DND-41 (cell line): ENCODE results near the gene PEA15.

Source experiments
- ATAC-seq: fragments of 200-7000 bp; cut with Tn5 transposase; 3 replicates; pipeline ENCODE4 v1.9.1; 2021; ENCODE audit warnings: low read depth; ENCODE audit not compliant: insufficient read depth
- DNase-seq: peaks from one replicate; pipeline ENCODE4 v3.0.0-alpha.2; 2020
- H2AFZ ChIP-seq: 2 replicates; pipeline ENCODE4 v1.6.0; 2012; ENCODE audit warnings: low read depth, low read length
- H3K27ac ChIP-seq: 2 replicates; pipeline ENCODE4 v1.5.1; 2012; ENCODE audit warnings: low read length, inconsistent platforms
- H3K27me3 ChIP-seq: fragments of 200-600 bp; sonication (generic); 2 replicates; pipeline ENCODE4 v1.6.0; 2012; ENCODE audit warnings: low read length, mild to moderate bottlenecking, inconsistent platforms; ENCODE audit not compliant: insufficient read depth, poor library complexity
- H3K36me3 ChIP-seq: 2 replicates; pipeline ENCODE4 v1.5.1; 2012; ENCODE audit warnings: low read length, inconsistent platforms; ENCODE audit not compliant: insufficient read depth
- H3K4me1 ChIP-seq: 2 replicates; pipeline ENCODE4 v1.5.1; 2012; ENCODE audit warnings: mild to moderate bottlenecking, low read length; ENCODE audit not compliant: insufficient read depth
- H3K4me2 ChIP-seq: 2 replicates; pipeline ENCODE4 v1.6.0; 2012; ENCODE audit warnings: mild to moderate bottlenecking, moderate library complexity, low read length, inconsistent platforms; ENCODE audit not compliant: insufficient read depth
- H3K4me3 ChIP-seq, 2 experiments: fragments of 200-600 bp in 1 of 2; shearing (Covaris generic) in 1 of 2; 2 replicates each; pipeline ENCODE4 v1.5.1; 2012 to 2016; ENCODE audit warnings: inconsistent platforms in 2 of 2, low read length in 2 of 2, mild to moderate bottlenecking in 2 of 2, low read depth in 1 of 2, moderate library complexity in 1 of 2
- H3K79me2 ChIP-seq: 2 replicates; pipeline ENCODE4 v1.6.0; 2012; ENCODE audit warnings: low read length, inconsistent platforms; ENCODE audit not compliant: insufficient read depth
- H3K9ac ChIP-seq: 2 replicates; pipeline ENCODE4 v1.6.0; 2012; ENCODE audit warnings: low read depth, mild to moderate bottlenecking, inconsistent platforms, low read length, moderate library complexity
- H3K9me3 ChIP-seq: 2 replicates; pipeline ENCODE4 v1.5.1; 2012; ENCODE audit warnings: low read length, moderate library complexity, mild to moderate bottlenecking, inconsistent platforms; ENCODE audit not compliant: insufficient read depth, severe bottlenecking
- H4K20me1 ChIP-seq: 2 replicates; pipeline ENCODE4 v1.6.0; 2012; ENCODE audit warnings: low read length; ENCODE audit not compliant: insufficient read depth
- EZH2 ChIP-seq: IDR thresholded peaks from 3 replicates; pipeline ENCODE4 v1.6.1; 2012; ENCODE audit warnings: borderline replicate concordance, low read depth, mild to moderate bottlenecking, moderate library complexity, low read length, inconsistent platforms; ENCODE audit not compliant: severe bottlenecking
- TF ChIP-seq, protein P1 (sequence below): IDR thresholded peaks from 2 replicates; pipeline ENCODE4 v1.5.1; 2012; ENCODE audit warnings: borderline replicate concordance, low read length, moderate library complexity, mild to moderate bottlenecking; ENCODE audit not compliant: poor library complexity, severe bottlenecking; ENCODE audit errors: extremely low read depth

PEA15 gene

DNA sequence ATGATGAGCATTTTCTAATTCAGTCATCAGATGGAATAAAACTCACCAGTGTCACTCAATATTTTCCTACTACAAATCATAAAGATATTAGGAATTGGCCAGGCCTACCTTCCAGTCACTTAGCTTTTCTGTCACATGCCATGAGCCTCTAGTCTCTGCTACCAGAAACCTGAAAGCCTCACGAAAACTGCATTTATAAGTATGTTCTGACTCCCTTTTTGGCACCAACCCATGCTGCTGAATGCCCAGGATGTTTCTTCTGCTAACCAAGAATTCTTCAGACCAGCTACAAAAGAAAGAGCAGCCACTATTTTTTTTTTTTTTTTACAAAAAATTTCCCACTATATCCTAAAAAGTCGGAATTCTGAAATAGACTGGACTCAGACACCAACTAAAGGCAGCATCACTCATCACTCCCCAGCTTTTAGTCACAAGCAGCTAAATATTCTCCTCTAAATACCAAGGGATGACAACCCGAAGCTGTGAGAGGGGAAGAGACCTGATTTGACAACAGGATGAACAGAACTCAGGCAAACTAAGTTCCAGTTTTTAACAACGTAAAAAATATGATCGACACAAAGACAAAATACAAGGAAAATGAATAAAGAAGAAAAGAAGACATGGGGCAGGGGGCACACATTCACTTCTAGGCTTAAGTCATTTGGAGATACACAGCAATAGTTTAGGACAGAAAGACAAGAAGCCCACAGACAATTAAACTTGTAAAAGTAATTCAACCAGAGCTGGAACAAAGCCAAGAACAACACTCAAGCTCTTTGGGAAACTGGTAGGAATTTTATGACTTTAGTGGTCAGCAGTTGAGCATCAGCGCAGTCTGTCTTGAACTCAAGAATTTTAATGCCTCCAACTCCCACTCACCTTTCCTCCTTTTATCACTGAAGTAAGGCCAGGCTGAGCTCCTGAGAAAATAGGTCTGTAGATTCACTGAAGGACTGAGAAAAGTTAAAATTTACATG lies 55.5 kb downstream of the PEA15 start:
- Histone ChIP-seq H3K27ac (peak overlapping the region; percentile 57), H3K4me2 (peak overlapping the region; percentile 83), H2AFZ (no peak overlapping the region), H3K9me3 (no peaks in the 10 kb centered on the region), H4K20me1 (peaks cover 5% of the 10 kb centered on the region; the same call in 1 of the 2 replicates), H3K79me2 (peaks cover 65% of the 10 kb centered on the region), H3K4me1 (peaks cover 49% of the 10 kb centered on the region), H3K9ac (peak overlapping the region; percentile 79), H3K27me3 (no peaks in the 10 kb centered on the region), H3K36me3 (peaks cover 24% of the 10 kb centered on the region), H3K4me3 (peak overlapping the region; percentile 56 to 77; a peak in 3 of 4 replicates)
- DNase-seq: no peak
- no peak for ATAC-seq
- TF ChIP-seq EZH2: no peak
- TF ChIP-seq, protein P1, sequence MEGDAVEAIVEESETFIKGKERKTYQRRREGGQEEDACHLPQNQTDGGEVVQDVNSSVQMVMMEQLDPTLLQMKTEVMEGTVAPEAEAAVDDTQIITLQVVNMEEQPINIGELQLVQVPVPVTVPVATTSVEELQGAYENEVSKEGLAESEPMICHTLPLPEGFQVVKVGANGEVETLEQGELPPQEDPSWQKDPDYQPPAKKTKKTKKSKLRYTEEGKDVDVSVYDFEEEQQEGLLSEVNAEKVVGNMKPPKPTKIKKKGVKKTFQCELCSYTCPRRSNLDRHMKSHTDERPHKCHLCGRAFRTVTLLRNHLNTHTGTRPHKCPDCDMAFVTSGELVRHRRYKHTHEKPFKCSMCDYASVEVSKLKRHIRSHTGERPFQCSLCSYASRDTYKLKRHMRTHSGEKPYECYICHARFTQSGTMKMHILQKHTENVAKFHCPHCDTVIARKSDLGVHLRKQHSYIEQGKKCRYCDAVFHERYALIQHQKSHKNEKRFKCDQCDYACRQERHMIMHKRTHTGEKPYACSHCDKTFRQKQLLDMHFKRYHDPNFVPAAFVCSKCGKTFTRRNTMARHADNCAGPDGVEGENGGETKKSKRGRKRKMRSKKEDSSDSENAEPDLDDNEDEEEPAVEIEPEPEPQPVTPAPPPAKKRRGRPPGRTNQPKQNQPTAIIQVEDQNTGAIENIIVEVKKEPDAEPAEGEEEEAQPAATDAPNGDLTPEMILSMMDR: no peak

DNA sequence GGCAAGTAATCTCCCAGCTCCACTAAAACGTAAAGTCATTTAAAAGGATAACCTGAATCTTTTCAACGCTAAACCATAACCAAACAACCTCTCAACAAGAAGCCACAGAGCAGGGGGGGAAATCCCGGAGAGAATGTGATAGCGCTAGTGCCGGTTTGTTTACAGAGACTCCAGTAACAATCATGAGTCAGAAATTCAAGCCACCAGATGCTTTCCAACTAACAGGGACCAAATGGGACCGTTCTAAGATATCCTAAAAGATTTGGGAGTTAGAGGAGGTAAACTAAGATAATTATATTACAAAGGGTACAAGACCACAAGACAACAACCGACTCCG lies 56.3 kb downstream of the PEA15 start:
- Histone ChIP-seq H3K36me3 (peaks cover 17% of the 10 kb centered on the region), H3K9me3 (no peaks in the 10 kb centered on the region), H4K20me1 (peaks cover 2% of the 10 kb centered on the region; the same call in 1 of the 2 replicates), H3K9ac (peak overlapping the region; percentile 79), H3K79me2 (peaks cover 57% of the 10 kb centered on the region), H2AFZ (peak overlapping the region; percentile 80), H3K4me1 (peaks cover 49% of the 10 kb centered on the region), H3K27me3 (no peaks in the 10 kb centered on the region), H3K4me2 (peak overlapping the region; percentile 83), H3K4me3 (peak overlapping the region; percentile 56 to 77; a peak in 3 of 4 replicates), H3K27ac (peak overlapping the region; percentile 94)
- ATAC-seq (peak; percentile 31), DNase-seq (peak; percentile 41)
- TF ChIP-seq, protein P1: no peak
- no peak for TF ChIP-seq EZH2

DNA sequence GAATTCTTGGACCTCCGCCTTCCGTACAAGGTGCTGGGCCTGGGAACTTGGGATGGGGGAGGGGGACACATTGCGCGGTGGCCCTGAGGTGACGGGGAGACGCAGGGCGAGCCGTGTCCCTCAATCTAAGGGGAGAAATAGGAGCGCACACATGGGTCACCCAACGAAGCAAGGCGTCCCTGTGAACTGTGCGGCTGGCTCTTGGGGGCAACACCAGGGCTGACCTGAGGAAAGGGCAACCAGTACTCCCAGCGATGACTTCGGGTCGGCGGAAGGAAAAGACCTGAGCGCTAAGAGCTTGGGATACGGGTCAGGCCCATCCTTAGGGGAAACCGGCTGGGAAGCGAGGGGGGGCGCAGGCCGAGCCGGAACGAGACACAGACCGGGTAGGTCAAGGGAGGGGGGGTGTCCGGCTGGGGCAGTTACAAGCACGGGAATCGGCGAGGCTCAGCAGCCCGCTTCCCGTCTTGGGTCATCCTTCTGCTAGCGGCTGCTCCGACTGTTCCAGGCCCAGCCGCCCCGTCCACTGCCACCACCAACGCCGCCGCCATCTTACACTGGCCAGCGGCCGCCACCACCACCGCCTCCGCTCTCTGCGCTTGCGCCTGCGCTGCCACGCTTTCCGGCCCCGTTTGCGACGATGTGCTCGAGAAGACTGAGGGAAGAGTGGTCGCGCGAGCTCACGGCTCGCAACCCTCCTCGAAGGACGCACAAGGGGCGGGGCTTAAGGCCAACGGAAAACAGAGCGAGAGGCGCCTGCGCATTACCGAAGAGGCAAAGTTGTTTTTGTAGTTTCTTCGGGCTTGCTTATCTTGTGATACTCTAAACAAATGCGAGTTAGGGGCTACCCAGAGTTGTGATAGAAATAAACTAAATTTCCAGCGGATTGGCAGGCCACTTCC lies 57.0 kb downstream of the PEA15 start, which contains the start of gene DCAF8:
Gene DCAF8 (minus strand): TSS at position 657 of the 902 bp plus-strand sequence. CDS start 18,541 bp downstream, outside the sequence.
- TF ChIP-seq, protein P1: peak; percentile 9
- no peak for TF ChIP-seq EZH2
- peaks cover 51% of the 10 kb centered on the region for H3K79me2 ChIP-seq
- H3K4me1 ChIP-seq: peaks cover 49% of the 10 kb centered on the region
- peak within 1 kb of the TSS; percentile 56 to 77 for H3K4me3 ChIP-seq
- peaks cover 14% of the 10 kb centered on the region for H3K36me3 ChIP-seq
- peak within 1 kb of the TSS; percentile 83 for H3K4me2 ChIP-seq
- peak; percentile 94 for ATAC-seq
- H4K20me1 ChIP-seq: peaks cover 2% of the 10 kb centered on the region; the same call in 1 of the 2 replicates
- peak; percentile 98 for DNase-seq
- H3K27me3 ChIP-seq: no peaks in the 10 kb centered on the region
- H3K9me3 ChIP-seq: no peaks in the 10 kb centered on the region
- H3K9ac ChIP-seq: peak within 1 kb of the TSS; percentile 79
- peak within 1 kb of the TSS; percentile 80 for H2AFZ ChIP-seq
- H3K27ac ChIP-seq: peak within 1 kb of the TSS; percentile 94
